WI38 (cell line): ENCODE measurements around the gene ZC4H2.
"Not testable (repeated sequence)": the region's sequence is repeated elsewhere in the genome, so short reads cannot be mapped to it uniquely, and the experiment has no call there.

Source experiments
- H3K4me3 ChIP-seq: 2 replicates; pipeline ENCODE4 v1.5.1; 2011; ENCODE audit warnings: low read depth, mild to moderate bottlenecking, control low read depth, low read length
- CTCF ChIP-seq: IDR thresholded peaks from 2 replicates; pipeline ENCODE4 v1.5.1; 2012; ENCODE audit warnings: low read depth, mild to moderate bottlenecking, control low read depth, low read length

ZC4H2 gene

GRCh38 chrX:64885850-64886249 lies 90.4 kb downstream of the ZC4H2 start:
- no peak overlapping the region for H3K4me3 ChIP-seq
- peak; percentile 37 for TF ChIP-seq CTCF

- not testable (repeated sequence) for H3K4me3 ChIP-seq
These were observed 97.5 kb downstream of the ZC4H2 start for GRCh38 chrX:64878709-64879108.

- no peak for TF ChIP-seq CTCF
- H3K4me3 ChIP-seq, result no peak overlapping the region
These were observed 109.0 kb downstream of the ZC4H2 start for GRCh38 chrX:64867217-64867616.
